Panc1 (cell line): ENCODE data around the gene STMND1.

Source experiments
- CTCF ChIP-seq: fragments of 450-650 bp; IDR thresholded peaks from 2 replicates; pipeline ENCODE4 v1.5.1; 2017; ENCODE audit warnings: mild to moderate bottlenecking
- POLR2AphosphoS5 ChIP-seq: IDR thresholded peaks from 2 replicates; pipeline ENCODE4 v1.6.1; 2012; ENCODE audit warnings: mild to moderate bottlenecking, low read depth, low read length, moderate library complexity
- REST ChIP-seq, 2 experiments: IDR thresholded peaks; 2 replicates each; pipeline ENCODE4 v1.6.1; 2011 to 2012; ENCODE audit warnings: low read depth in 2 of 2, control low read depth in 1 of 2, low read length in 1 of 2, mild to moderate bottlenecking in 1 of 2, moderate library complexity in 1 of 2; ENCODE audit not compliant: insufficient read depth in 1 of 2

GRCh38 chr6:17161076-17161475, 59.2 kb downstream of the STMND1 start:
- no peak for TF ChIP-seq CTCF
- no peak for TF ChIP-seq REST (IDR thresholded peaks at IDR 0.05; ENCODE audit: insufficient read depth in 1 of 2, low read depth in 2 of 2, low read length in 1 of 2)
- no peak for TF ChIP-seq POLR2AphosphoS5
